ENCODE data around the gene B3GNT9. TPM values are rescaled to one million over a fixed set of nuclear protein-coding genes. Genes with fewer than 3 reads are reported as not detected.

Gene B3GNT9
- total RNA-seq, 1 experiment from 2014 or later, result 3.8 TPM

GRCh38 chr16:67184995-67185650 is 34.3 kb upstream of the B3GNT9 start (continued):
- 0 out of 2 replicates have a peak, but pooled peaks have one; percentile 26 for TF ChIP-seq POLR2AphosphoS5 (IDR thresholded peaks at IDR 0.05; ENCODE audit: low read depth, low read length)

GRCh38 chr16:67184453-67184994 is 33.7 kb upstream of the B3GNT9 start:
- POLR2A ChIA-PET, result interaction anchor here (1.5 kb wide), 1 partner anchor 42 kb away, joined by 3 read pairs; the partner anchor contains the start of gene TMEM208
- DNase-seq (ENCODE audit: low read depth, low spot score) (no peak), ATAC-seq (no peak)
- CTCF ChIA-PET, result interaction anchor here (0.9 to 1.5 kb wide), 11 partner anchors 14 to 289 kb away, joined by 3 to 12 read pairs (median 5); partner anchors contain the start of genes ELMO3 and NOL3
- RAD21 ChIA-PET (ENCODE audit: low non-redundant PET in 1 of 2, low total read pairs in 2 of 2, uncharacterized antibody in 2 of 2, unreplicated experiment in 2 of 2), result interaction anchor here in 1 of 2 experiments (1.2 kb wide), 2 partner anchors 155 to 166 kb away, joined by 3 to 16 read pairs; no protein-coding TSS in a partner anchor
- H3K9me3 ChIP-seq (ENCODE audit: control insufficient read depth in 1 of 2, insufficient read depth in 1 of 2, low read depth in 1 of 2, low read length in 2 of 2), result no peaks in the 10 kb centered on the region
- H3K36me3 ChIP-seq (ENCODE audit: control insufficient read depth in 1 of 2, insufficient read depth in 2 of 2, low read length in 2 of 2), result no peaks in the 10 kb centered on the region
- no peaks in the 10 kb centered on the region for H3K27me3 ChIP-seq (ENCODE audit: insufficient read depth, low read length)
- H3K9me2 ChIP-seq (ENCODE audit: insufficient read depth), result no peaks in the 10 kb centered on the region
- TF ChIP-seq ELF1 (IDR thresholded peaks at IDR 0.05; ENCODE audit: borderline replicate concordance, low read depth) (no peak), CBX3 (IDR thresholded peaks at IDR 0.05; ENCODE audit: low read depth) (no peak), EZH2 (IDR thresholded peaks at IDR 0.05) (no peak), ZBTB33 (IDR thresholded peaks at IDR 0.05; ENCODE audit: extremely low read depth, insufficient replicate concordance, low read length) (no peak), ZNF274 (IDR thresholded peaks at IDR 0.05; ENCODE audit: low read depth, low read length) (no peak), EGR1 (IDR thresholded peaks at IDR 0.05; ENCODE audit: low read depth) (no peak), CEBPB (IDR thresholded peaks at IDR 0.05; ENCODE audit: low read depth) (no peak), SIN3A (IDR thresholded peaks at IDR 0.05; ENCODE audit: low read depth) (no peak), YY1 (IDR thresholded peaks at IDR 0.05; ENCODE audit: extremely low read depth, insufficient replicate concordance, low read depth, low read length) (no peak), ZFX (IDR thresholded peaks at IDR 0.05) (no peak), FOSL1 (IDR thresholded peaks at IDR 0.05; ENCODE audit: low read depth) (no peak), MAX (IDR thresholded peaks at IDR 0.05) (no peak), TCF7L2 (IDR thresholded peaks at IDR 0.05; ENCODE audit: borderline replicate concordance, extremely low read depth, insufficient read depth, insufficient read length) (no peak), ATF3 (IDR thresholded peaks at IDR 0.05) (no peak)
- peak overlapping the region; percentile 95 for H3K27ac ChIP-seq (ENCODE audit: low read depth, low read length)
- peaks cover 13 to 46% of the 10 kb centered on the region in 2 experiments; a peak in 3 of 4 replicates for H3K4me1 ChIP-seq (ENCODE audit: control insufficient read depth in 1 of 2, insufficient read depth in 2 of 2, low read length in 2 of 2)
- BruUV-seq (replicated peaks), result no TSS peak
- no peaks in the 10 kb centered on the region for H4K20me1 ChIP-seq (ENCODE audit: insufficient read depth)
- H3K4me2 ChIP-seq (ENCODE audit: low read length), result peak overlapping the region; percentile 82
- H3K79me2 ChIP-seq (ENCODE audit: insufficient read depth, low read length), result peaks cover 11% of the 10 kb centered on the region
- intact Hi-C loops (cut with micrococcal nuclease), result no loop called here
- H3K4me3 ChIP-seq (replicated peaks in 1 of 2; ENCODE audit: low read depth in 1 of 2, low read length in 2 of 2), result peak overlapping the region; percentile 68 to 71; a peak in 2 of 4 replicates
- H2AFZ ChIP-seq (ENCODE audit: low read depth, low read length, poor library complexity, severe bottlenecking), result no peak overlapping the region
- peak overlapping the region; percentile 79; the same call in 1 of the 2 replicates for H3K9ac ChIP-seq (ENCODE audit: low read length)

Data from HCT116 (cell line).